ENCODE data around the gene CRTC1.

CRTC1 gene

GRCh38 chr19:18683958-18684641 lies 620 bp downstream of the CRTC1 start:
- H3K27me3 ChIP-seq (ENCODE audit: control insufficient read depth in 3 of 3, insufficient read depth in 3 of 3, low read depth in 1 of 3, low read length in 3 of 3), result no peaks in the 10 kb centered on the region
- H3K14ac ChIP-seq (ENCODE audit: low read length), result peak overlapping the region; percentile 63
- no peaks in the 10 kb centered on the region for H3K36me3 ChIP-seq (replicated peaks in 1 of 2; ENCODE audit: control insufficient read depth in 2 of 2, insufficient read depth in 2 of 2, low read length in 2 of 2)
- H2BK15ac ChIP-seq (ENCODE audit: low read length), result peak overlapping the region; percentile 90
- H4K8ac ChIP-seq (ENCODE audit: low read depth, low read length), result no peak overlapping the region
- peak overlapping the region; percentile 91 for H3K4me2 ChIP-seq (ENCODE audit: insufficient read depth, low read length, poor library complexity, severe bottlenecking)
- no CpG with 5 or more reads among the region's 16 CpGs for WGBS, 2 donors (ENCODE audit: extremely low coverage in 2 of 2, insufficient read length in 2 of 2, insufficient replicate concordance in 1 of 2)
- peaks cover 4 to 11% of the 10 kb centered on the region in 2 donors for H3K4me1 ChIP-seq (ENCODE audit: control insufficient read depth in 2 of 2, insufficient read depth in 1 of 2, low read depth in 1 of 2, low read length in 2 of 2)
- peak overlapping the region; percentile 94 for H2AFZ ChIP-seq (ENCODE audit: low read length)
- H3K79me1 ChIP-seq (ENCODE audit: low read depth, low read length), result peaks cover 16% of the 10 kb centered on the region
- H4K91ac ChIP-seq (ENCODE audit: low read depth, low read length, poor library complexity), result no peak overlapping the region
- H2BK12ac ChIP-seq (ENCODE audit: low read length), result peak overlapping the region; percentile 86
- no peak overlapping the region for H3K27ac ChIP-seq (replicated peaks; ENCODE audit: low read length)
- DNase-seq (ENCODE audit: low spot score), result no peak
- H3K4ac ChIP-seq (ENCODE audit: low read length), result peak overlapping the region; percentile 2
- peak overlapping the region; percentile 76 for H3K23ac ChIP-seq (ENCODE audit: low read depth, low read length, poor library complexity)
- peak overlapping the region; percentile 15 for H3K18ac ChIP-seq (ENCODE audit: low read length)
- peak overlapping the region; percentile 67 to 85 for H3K4me3 ChIP-seq (ENCODE audit: low read length in 2 of 2)
- H2AK5ac ChIP-seq (ENCODE audit: low read depth, low read length), result peak overlapping the region; percentile 87
- no peak overlapping the region for H2BK120ac ChIP-seq (ENCODE audit: low read depth, low read length)
- peak overlapping the region; percentile 14 for H3K9ac ChIP-seq (ENCODE audit: low read depth, low read length, poor library complexity)
- H2BK5ac ChIP-seq (ENCODE audit: low read length), result no peak overlapping the region
- no peaks in the 10 kb centered on the region for H3K9me3 ChIP-seq (replicated peaks in 1 of 2; ENCODE audit: control insufficient read depth in 2 of 2, insufficient read depth in 1 of 2, low read depth in 1 of 2, low read length in 2 of 2)

- Histone ChIP-seq H2BK15ac (ENCODE audit: low read length) (no peak overlapping the region), H3K4me2 (ENCODE audit: insufficient read depth, low read length, poor library complexity, severe bottlenecking) (no peak overlapping the region), H2BK5ac (ENCODE audit: low read length) (no peak overlapping the region), H3K18ac (ENCODE audit: low read length) (no peak overlapping the region), H3K36me3 (replicated peaks in 1 of 2; ENCODE audit: control insufficient read depth in 2 of 2, insufficient read depth in 2 of 2, low read length in 2 of 2) (no peaks in the 10 kb centered on the region), H3K14ac (ENCODE audit: low read length) (no peak overlapping the region), H3K4ac (ENCODE audit: low read length) (no peak overlapping the region), H3K9ac (ENCODE audit: low read depth, low read length, poor library complexity) (peak overlapping the region; percentile 14), H4K91ac (ENCODE audit: low read depth, low read length, poor library complexity) (no peak overlapping the region), H2BK12ac (ENCODE audit: low read length) (no peak overlapping the region), H3K4me1 (ENCODE audit: control insufficient read depth in 2 of 2, insufficient read depth in 1 of 2, low read depth in 1 of 2, low read length in 2 of 2) (peaks cover 4 to 11% of the 10 kb centered on the region in 2 donors), H3K79me1 (ENCODE audit: low read depth, low read length) (peaks cover 16% of the 10 kb centered on the region), H4K8ac (ENCODE audit: low read depth, low read length) (no peak overlapping the region), H3K27me3 (ENCODE audit: control insufficient read depth in 3 of 3, insufficient read depth in 3 of 3, low read depth in 1 of 3, low read length in 3 of 3) (no peaks in the 10 kb centered on the region), H3K23ac (ENCODE audit: low read depth, low read length, poor library complexity) (peak overlapping the region; percentile 76), H3K4me3 (ENCODE audit: low read length in 2 of 2) (peak overlapping the region; percentile 14 to 67), H3K27ac (replicated peaks; ENCODE audit: low read length) (no peak overlapping the region), H2BK120ac (ENCODE audit: low read depth, low read length) (no peak overlapping the region), H3K9me3 (replicated peaks in 1 of 2; ENCODE audit: control insufficient read depth in 2 of 2, insufficient read depth in 1 of 2, low read depth in 1 of 2, low read length in 2 of 2) (no peaks in the 10 kb centered on the region), H2AFZ (ENCODE audit: low read length) (no peak overlapping the region), H2AK5ac (ENCODE audit: low read depth, low read length) (peak overlapping the region; percentile 87)
- WGBS, 2 donors (ENCODE audit: extremely low coverage in 2 of 2, insufficient read length in 2 of 2, insufficient replicate concordance in 1 of 2), result no CpG with 5 or more reads among the region's 3 CpGs
- no peak for DNase-seq (ENCODE audit: low spot score)
Measured at GRCh38 chr19:18684642-18684993, 1.1 kb downstream of the CRTC1 start.

- H3K79me1 ChIP-seq (ENCODE audit: low read depth, low read length), result peaks cover 19% of the 10 kb centered on the region
- no peaks in the 10 kb centered on the region for H3K36me3 ChIP-seq (replicated peaks in 1 of 2; ENCODE audit: control insufficient read depth in 2 of 2, insufficient read depth in 2 of 2, low read length in 2 of 2)
- no peak overlapping the region for H3K4me3 ChIP-seq (ENCODE audit: low read length in 2 of 2)
- no peak overlapping the region for H2BK120ac ChIP-seq (ENCODE audit: low read depth, low read length)
- no peak overlapping the region for H3K14ac ChIP-seq (ENCODE audit: low read length)
- H4K8ac ChIP-seq (ENCODE audit: low read depth, low read length), result no peak overlapping the region
- no CpG with 5 or more reads among the region's 5 CpGs for WGBS, 2 donors (ENCODE audit: extremely low coverage in 2 of 2, insufficient read length in 2 of 2, insufficient replicate concordance in 1 of 2)
- no peaks in the 10 kb centered on the region for H3K27me3 ChIP-seq (ENCODE audit: control insufficient read depth in 3 of 3, insufficient read depth in 3 of 3, low read depth in 1 of 3, low read length in 3 of 3)
- no peak overlapping the region for H2BK5ac ChIP-seq (ENCODE audit: low read length)
- no peak overlapping the region for H3K4ac ChIP-seq (ENCODE audit: low read length)
- H3K23ac ChIP-seq (ENCODE audit: low read depth, low read length, poor library complexity), result no peak overlapping the region
- H2BK15ac ChIP-seq (ENCODE audit: low read length), result no peak overlapping the region
- no peak overlapping the region for H3K18ac ChIP-seq (ENCODE audit: low read length)
- no peak overlapping the region for H4K91ac ChIP-seq (ENCODE audit: low read depth, low read length, poor library complexity)
- no peak overlapping the region for H2AFZ ChIP-seq (ENCODE audit: low read length)
- no peak overlapping the region for H2AK5ac ChIP-seq (ENCODE audit: low read depth, low read length)
- H3K27ac ChIP-seq (replicated peaks; ENCODE audit: low read length), result no peak overlapping the region
- no peaks in the 10 kb centered on the region for H3K9me3 ChIP-seq (replicated peaks in 1 of 2; ENCODE audit: control insufficient read depth in 2 of 2, insufficient read depth in 1 of 2, low read depth in 1 of 2, low read length in 2 of 2)
- no peak for DNase-seq (ENCODE audit: low spot score)
- no peak overlapping the region for H3K4me2 ChIP-seq (ENCODE audit: insufficient read depth, low read length, poor library complexity, severe bottlenecking)
- H3K4me1 ChIP-seq (ENCODE audit: control insufficient read depth in 2 of 2, insufficient read depth in 1 of 2, low read depth in 1 of 2, low read length in 2 of 2), result peaks cover 4 to 11% of the 10 kb centered on the region in 2 donors
- no peak overlapping the region for H2BK12ac ChIP-seq (ENCODE audit: low read length)
- no peak overlapping the region for H3K9ac ChIP-seq (ENCODE audit: low read depth, low read length, poor library complexity)
Measured at GRCh38 chr19:18685597-18686190, 2.2 kb downstream of the CRTC1 start.

- Histone ChIP-seq H3K18ac (ENCODE audit: low read length) (peak overlapping the region; percentile 2), H3K4me3 (ENCODE audit: low read length in 2 of 2) (peak overlapping the region in 1 of 2 donors; percentile 5), H2AFZ (ENCODE audit: low read length) (no peak overlapping the region), H4K91ac (ENCODE audit: low read depth, low read length, poor library complexity) (no peak overlapping the region), H2AK5ac (ENCODE audit: low read depth, low read length) (no peak overlapping the region), H3K36me3 (replicated peaks in 1 of 2; ENCODE audit: control insufficient read depth in 2 of 2, insufficient read depth in 2 of 2, low read length in 2 of 2) (no peaks in the 10 kb centered on the region), H3K4me1 (ENCODE audit: control insufficient read depth in 2 of 2, insufficient read depth in 1 of 2, low read depth in 1 of 2, low read length in 2 of 2) (peaks cover 4 to 9% of the 10 kb centered on the region in 2 donors), H3K4me2 (ENCODE audit: insufficient read depth, low read length, poor library complexity, severe bottlenecking) (no peak overlapping the region), H2BK5ac (ENCODE audit: low read length) (no peak overlapping the region), H3K79me1 (ENCODE audit: low read depth, low read length) (peaks cover 22% of the 10 kb centered on the region), H2BK12ac (ENCODE audit: low read length) (no peak overlapping the region), H4K8ac (ENCODE audit: low read depth, low read length) (no peak overlapping the region), H3K9ac (ENCODE audit: low read depth, low read length, poor library complexity) (peak overlapping the region; percentile 7), H3K9me3 (replicated peaks in 1 of 2; ENCODE audit: control insufficient read depth in 2 of 2, insufficient read depth in 1 of 2, low read depth in 1 of 2, low read length in 2 of 2) (no peaks in the 10 kb centered on the region), H3K27ac (replicated peaks; ENCODE audit: low read length) (no peak overlapping the region), H3K23ac (ENCODE audit: low read depth, low read length, poor library complexity) (no peak overlapping the region), H3K27me3 (ENCODE audit: control insufficient read depth in 3 of 3, insufficient read depth in 3 of 3, low read depth in 1 of 3, low read length in 3 of 3) (no peaks in the 10 kb centered on the region), H2BK120ac (ENCODE audit: low read depth, low read length) (no peak overlapping the region), H2BK15ac (ENCODE audit: low read length) (no peak overlapping the region), H3K14ac (ENCODE audit: low read length) (no peak overlapping the region), H3K4ac (ENCODE audit: low read length) (no peak overlapping the region)
- WGBS, 2 donors (ENCODE audit: extremely low coverage in 2 of 2, insufficient read length in 2 of 2, insufficient replicate concordance in 1 of 2), result no CpG with 5 or more reads among the region's 16 CpGs
- DNase-seq (ENCODE audit: low spot score), result no peak
Measured at GRCh38 chr19:18687740-18688465, 4.4 kb downstream of the CRTC1 start.
